ENCODE results near the gene SRC.
A peak's percentile ranks its signal among the peaks of the same experiment; 100 is the strongest.

The SRC gene

DNA sequence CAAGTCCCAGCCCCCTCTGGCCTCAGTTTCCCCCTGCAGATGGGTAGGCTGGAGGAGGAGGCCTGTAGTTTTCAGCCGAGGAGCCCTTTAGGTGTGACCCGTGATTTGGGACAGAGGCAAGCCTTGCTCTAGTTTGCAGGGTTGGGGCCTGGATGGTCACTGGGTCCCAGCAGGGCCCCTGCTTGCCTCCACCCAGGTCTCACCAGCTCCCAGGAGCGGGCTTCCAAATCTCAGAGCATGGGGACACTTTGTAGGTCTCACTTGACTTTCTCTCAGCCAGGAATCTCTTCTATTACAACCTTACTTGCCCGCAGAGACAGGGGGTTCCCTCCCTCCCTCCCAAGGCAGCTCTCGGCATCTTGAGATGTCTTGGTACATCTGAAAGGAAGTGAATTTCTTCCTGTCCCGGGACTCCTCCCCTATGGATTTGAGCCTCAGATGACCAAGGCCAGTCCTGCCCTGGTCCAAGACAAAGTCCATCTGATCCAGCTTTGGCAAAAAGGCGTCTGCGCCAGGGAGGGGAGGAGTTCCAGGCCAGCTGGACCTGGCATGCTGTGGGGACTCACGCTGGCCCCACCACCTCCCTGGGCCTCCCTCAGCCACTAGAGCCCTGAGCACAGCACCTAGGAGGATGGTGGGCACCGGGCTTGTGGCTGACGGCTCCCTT, 47.4 kb downstream of the SRC start:
- no peak for DNase-seq (ENCODE audit: low read depth)
- TF ChIP-seq, protein P1, sequence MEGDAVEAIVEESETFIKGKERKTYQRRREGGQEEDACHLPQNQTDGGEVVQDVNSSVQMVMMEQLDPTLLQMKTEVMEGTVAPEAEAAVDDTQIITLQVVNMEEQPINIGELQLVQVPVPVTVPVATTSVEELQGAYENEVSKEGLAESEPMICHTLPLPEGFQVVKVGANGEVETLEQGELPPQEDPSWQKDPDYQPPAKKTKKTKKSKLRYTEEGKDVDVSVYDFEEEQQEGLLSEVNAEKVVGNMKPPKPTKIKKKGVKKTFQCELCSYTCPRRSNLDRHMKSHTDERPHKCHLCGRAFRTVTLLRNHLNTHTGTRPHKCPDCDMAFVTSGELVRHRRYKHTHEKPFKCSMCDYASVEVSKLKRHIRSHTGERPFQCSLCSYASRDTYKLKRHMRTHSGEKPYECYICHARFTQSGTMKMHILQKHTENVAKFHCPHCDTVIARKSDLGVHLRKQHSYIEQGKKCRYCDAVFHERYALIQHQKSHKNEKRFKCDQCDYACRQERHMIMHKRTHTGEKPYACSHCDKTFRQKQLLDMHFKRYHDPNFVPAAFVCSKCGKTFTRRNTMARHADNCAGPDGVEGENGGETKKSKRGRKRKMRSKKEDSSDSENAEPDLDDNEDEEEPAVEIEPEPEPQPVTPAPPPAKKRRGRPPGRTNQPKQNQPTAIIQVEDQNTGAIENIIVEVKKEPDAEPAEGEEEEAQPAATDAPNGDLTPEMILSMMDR (IDR thresholded peaks at IDR 0.05; ENCODE audit: insufficient read depth, low read depth, low read length, missing control alignments), result no peak
- H3K4me3 ChIP-seq (ENCODE audit: low read length), result no peak overlapping the region

DNA sequence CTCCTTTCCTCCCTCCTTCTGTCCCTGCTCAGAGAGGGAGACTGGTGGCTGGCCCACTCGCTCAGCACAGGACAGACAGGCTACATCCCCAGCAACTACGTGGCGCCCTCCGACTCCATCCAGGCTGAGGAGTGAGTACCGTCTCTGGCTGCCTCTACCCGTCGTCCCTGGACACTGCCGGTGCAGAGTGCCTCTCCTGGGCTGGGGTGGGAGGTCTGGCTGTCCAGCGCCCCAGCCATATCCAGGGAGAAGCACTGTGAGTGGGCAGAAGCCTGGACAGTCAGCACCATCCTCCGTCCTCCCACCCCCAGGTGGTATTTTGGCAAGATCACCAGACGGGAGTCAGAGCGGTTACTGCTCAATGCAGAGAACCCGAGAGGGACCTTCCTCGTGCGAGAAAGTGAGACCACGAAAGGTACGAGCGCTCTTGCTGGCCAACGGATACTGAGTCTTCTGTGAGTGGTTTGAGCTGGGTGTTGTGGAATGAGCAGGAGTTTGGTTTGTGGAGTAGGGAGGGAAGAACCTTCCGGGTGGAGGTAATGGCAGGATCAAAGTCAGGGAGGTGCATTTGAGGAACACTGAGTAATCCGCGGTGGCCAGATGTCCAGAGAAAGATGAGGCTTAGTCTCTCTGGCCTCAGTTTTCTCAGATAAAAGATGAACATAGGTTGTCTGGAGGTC, 48.1 kb downstream of the SRC start:
- TF ChIP-seq, protein P1 (IDR thresholded peaks at IDR 0.05; ENCODE audit: insufficient read depth, low read depth, low read length, missing control alignments), result no peak
- H3K4me3 ChIP-seq (ENCODE audit: low read length), result no peak overlapping the region
- DNase-seq (ENCODE audit: low read depth), result no peak

DNA sequence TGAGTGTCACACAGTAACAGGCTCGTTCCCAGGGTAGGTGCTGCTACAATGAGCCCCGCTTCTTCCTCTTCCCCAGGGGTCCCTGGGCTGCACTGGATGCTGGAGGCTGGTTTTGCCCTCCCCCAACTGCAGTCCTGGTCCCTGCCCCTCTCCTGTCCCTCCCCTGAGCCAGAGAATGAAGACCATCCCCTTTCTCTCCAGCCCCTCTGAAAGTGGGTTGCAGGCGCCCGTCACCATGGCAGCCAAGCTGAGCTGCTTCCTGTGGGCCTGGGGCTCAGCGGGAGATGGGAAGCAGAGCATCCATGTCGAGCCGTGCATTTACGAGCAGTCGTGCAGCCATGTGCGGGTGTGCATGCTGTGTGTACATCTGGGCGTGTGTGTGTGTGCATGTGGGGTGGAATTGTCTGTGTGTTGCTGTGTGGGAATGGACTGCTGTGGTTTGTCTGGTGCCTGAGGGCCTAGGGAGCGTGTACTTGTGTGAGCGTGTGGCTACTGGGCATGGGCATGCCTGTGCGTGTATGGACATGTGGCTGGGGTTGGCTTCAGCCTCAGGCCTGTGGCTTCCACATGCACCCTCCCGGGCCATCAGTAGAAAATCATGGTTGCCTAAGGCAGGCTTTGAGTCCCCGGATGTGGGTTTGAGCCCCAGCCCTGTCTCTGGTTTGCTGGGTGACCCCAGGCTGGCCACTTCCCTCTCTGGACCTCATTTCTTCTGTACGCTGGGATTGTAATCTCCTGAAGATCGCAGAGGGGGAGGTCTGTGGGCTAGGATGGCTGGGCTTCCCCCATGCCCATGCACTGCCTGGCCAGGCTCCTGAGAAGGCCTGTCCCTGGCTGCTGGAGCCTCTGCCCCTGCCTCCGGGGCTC, 48.8 kb downstream of the SRC start:
- no peak overlapping the region for H3K4me3 ChIP-seq (ENCODE audit: low read length)
- TF ChIP-seq, protein P1 (IDR thresholded peaks at IDR 0.05; ENCODE audit: insufficient read depth, low read depth, low read length, missing control alignments), result no peak
- peak; percentile 98 for DNase-seq (ENCODE audit: low read depth)

DNA sequence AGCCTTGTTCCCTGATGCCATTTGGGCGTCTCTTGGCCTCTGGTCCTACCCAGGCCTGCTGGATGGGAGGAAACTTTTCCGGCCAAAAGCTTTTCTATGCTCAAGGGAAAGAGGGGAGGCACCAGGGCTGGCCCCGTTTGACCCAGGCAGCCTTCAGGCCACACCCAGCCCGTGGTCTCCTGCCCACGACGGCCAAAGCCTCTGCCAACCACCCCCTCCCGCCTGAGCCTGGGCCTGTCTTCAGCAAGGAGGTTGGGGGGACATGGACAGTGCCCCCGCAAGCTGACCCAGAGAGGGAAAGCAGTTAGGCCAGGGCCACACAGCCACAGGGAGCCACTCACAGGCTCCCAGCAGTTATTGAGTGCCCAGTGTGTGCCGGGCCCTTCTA, 49.5 kb downstream of the SRC start:
- no peak for DNase-seq (ENCODE audit: low read depth)
- TF ChIP-seq, protein P1 (IDR thresholded peaks at IDR 0.05; ENCODE audit: insufficient read depth, low read depth, low read length, missing control alignments), result no peak
- H3K4me3 ChIP-seq (ENCODE audit: low read length), result no peak overlapping the region

DNA sequence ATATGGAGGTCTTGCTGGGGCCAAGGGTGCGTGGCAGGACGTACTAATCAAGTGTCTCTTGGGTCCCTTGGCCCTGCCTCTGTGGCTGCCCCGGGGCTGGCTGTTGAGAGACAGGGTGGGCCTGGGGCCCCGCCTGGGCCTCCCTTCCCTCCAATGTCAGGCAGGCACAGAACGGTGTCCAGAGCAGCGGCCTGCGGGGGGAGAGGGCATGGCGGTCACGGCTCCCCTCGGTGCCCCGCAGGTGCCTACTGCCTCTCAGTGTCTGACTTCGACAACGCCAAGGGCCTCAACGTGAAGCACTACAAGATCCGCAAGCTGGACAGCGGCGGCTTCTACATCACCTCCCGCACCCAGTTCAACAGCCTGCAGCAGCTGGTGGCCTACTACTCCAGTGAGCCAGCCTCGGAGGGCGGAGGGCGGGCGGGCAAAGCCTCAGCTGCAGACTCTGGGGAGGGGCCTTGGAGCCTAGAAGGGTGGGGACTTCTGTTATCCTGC, 50.0 kb downstream of the SRC start:
- no peak for DNase-seq (ENCODE audit: low read depth)
- H3K4me3 ChIP-seq (ENCODE audit: low read length), result no peak overlapping the region
- TF ChIP-seq, protein P1 (IDR thresholded peaks at IDR 0.05; ENCODE audit: insufficient read depth, low read depth, low read length, missing control alignments), result no peak

DNA sequence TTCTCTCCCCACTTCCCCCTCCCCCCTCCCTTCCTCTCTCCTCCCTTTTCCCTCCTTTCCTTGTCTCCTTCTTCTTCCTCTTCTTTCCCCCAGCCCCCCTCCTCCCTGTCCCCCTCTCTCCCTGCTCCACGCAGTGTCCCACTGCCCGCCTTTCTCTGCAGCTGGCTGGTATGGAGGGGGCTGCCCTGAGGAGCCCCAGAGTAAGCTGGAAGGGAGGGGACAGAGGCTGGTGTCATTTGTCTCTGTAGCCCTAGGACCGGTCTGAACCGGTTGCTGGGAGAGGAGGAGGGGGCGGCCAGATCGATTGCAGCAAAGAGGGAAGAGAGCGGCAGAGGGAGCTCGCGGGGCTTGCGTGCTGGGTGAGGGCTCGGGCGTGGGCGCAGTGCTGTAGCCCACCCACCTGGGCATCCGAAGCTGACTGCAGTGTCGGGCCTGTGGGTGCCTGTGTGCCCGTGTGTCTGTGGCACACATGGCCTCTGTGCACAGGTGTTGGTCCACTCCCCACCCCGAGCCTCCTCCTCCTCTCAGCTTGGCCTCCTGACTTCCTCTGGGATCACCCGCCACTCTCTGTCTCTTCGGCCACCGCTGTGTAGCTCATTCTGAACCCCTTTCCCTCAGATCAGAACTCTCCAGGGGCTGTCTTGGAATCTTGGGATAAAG, 50.6 kb downstream of the SRC start:
- no peak for DNase-seq (ENCODE audit: low read depth)
- no peak overlapping the region for H3K4me3 ChIP-seq (ENCODE audit: low read length)
- TF ChIP-seq, protein P1 (IDR thresholded peaks at IDR 0.05; ENCODE audit: insufficient read depth, low read depth, low read length, missing control alignments), result no peak

All from epithelial cell of esophagus (primary cell).